Coronary artery (tissue), 2 donors: Measurements from ENCODE around the gene ABHD6.
"Not testable (repeated sequence)": the region's sequence is repeated elsewhere in the genome, so short reads cannot be mapped to it uniquely, and the experiment has no call there.

ENCODE experiments used
- DNase-seq: peaks from one replicate; pipeline ENCODE4 v3.0.0-alpha.2; 2017; ENCODE audit warnings: low spot score
- H3K27ac ChIP-seq, 2 donors: fragments of 200-600 bp; sonication (generic); one replicate each; pipeline ENCODE4 v1.5.1; 2016 to 2019
- H3K4me3 ChIP-seq: fragments of 200-600 bp; sonication (generic); 2 replicates; pipeline ENCODE4 v1.5.1; 2016; ENCODE audit warnings: mild to moderate bottlenecking, moderate library complexity
- TF ChIP-seq, protein P1 (sequence below): fragments of 200-600 bp; sonication (generic); IDR thresholded peaks from one replicate; pipeline ENCODE4 v1.5.1; 2019; ENCODE audit warnings: antibody characterized with exemption

Gene ABHD6

DNA sequence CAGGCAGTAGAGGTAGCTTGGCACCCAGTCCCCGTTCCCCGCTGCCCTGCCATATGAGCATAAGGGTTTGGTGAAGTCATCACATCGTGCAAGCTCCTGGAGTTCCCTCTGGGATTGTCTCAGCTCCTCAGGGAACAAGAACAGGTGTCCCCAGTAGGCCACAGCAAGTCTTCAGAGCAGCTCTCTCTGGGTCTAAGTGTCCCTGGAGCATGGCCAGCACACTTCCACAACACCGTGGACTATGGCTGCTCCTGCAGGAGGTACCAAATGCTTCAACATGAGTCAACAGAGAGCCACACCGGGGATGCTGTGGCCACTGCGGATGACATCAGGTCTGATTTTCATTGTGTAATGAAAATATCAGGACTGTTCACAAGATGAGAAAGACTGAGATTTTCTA, 23.1 kb downstream of the ABHD6 start:
- TF ChIP-seq, protein P1, sequence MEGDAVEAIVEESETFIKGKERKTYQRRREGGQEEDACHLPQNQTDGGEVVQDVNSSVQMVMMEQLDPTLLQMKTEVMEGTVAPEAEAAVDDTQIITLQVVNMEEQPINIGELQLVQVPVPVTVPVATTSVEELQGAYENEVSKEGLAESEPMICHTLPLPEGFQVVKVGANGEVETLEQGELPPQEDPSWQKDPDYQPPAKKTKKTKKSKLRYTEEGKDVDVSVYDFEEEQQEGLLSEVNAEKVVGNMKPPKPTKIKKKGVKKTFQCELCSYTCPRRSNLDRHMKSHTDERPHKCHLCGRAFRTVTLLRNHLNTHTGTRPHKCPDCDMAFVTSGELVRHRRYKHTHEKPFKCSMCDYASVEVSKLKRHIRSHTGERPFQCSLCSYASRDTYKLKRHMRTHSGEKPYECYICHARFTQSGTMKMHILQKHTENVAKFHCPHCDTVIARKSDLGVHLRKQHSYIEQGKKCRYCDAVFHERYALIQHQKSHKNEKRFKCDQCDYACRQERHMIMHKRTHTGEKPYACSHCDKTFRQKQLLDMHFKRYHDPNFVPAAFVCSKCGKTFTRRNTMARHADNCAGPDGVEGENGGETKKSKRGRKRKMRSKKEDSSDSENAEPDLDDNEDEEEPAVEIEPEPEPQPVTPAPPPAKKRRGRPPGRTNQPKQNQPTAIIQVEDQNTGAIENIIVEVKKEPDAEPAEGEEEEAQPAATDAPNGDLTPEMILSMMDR = no peak
- Histone ChIP-seq H3K27ac (no peak overlapping the region), H3K4me3 (no peak overlapping the region)
- DNase-seq = no peak

DNA sequence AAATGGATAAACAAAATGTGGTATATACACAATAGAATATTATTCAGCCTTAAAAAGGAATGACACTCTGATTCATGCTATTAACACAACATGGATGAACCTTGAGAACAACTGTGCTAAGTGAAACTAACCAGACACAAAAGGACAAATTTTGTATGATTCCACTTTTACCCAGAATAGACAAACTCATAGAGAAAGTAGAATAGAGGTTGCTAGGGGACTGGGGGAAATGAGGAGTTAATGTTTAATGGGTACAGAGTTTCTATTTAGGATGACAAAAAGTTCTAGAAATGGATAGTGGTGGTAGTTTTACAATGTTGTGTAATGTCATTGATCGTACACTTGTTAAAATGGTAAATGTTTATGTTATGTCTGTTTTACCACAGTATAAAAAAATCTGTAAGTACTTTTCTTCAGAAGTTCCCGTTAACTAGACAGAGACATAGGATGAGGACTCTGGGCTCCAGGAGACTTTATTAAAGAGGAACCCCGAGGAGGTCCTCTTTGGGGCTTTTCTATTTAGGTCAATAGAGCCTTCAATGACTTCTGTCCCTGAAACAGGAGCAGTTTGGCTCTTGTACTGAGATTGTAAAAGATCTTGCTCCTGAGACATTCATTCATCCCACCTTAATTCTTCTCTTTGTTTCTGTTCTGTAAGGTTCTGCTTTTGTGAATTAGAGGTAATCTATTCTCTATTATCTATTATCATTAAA, 24.5 kb downstream of the ABHD6 start:
- no peak overlapping the region for H3K4me3 ChIP-seq
- TF ChIP-seq, protein P1 = no peak
- no peak for DNase-seq
- no peak overlapping the region for H3K27ac ChIP-seq

DNA sequence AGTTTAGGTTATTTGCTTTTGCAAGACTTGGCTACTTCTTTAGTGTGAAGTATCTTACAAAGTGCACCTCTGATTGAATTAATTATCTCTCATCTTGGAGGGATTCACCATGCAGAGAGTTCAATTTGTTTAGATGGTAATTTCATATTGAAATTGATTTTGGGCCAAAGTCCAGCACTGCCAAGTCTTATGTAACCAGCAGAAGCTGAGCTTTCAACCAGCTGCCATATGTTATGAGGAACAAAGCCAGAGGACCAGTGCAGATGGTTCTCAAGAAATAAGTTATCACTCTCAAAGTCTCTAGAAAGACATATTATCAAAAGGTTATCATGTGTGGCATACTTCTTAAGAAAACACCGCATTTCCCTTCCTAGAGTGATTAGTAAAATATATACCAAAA, 29.0 kb downstream of the ABHD6 start:
- H3K4me3 ChIP-seq = no peak overlapping the region
- DNase-seq = no peak
- TF ChIP-seq, protein P1 = no peak
- H3K27ac ChIP-seq = no peak overlapping the region

DNA sequence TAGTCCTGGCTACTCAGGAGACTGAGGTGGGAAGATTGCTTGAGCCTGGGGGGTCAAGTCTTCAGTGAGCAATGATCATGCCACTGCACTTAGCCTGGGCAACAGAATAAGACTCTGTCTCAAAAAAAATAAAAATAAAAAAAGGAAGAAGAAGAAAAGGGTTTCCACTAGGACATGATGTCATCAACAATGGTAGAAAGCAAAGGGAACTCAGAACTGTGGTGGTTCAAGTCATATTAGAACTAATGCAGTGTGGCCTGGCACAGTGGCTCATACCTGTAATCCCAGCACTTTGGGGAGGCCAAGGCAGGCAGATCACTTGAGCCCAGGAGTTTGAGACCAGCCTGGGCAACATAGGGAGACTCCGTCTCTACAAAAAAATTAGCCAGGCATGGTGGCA, 30.0 kb downstream of the ABHD6 start:
- not testable (repeated sequence) for DNase-seq

DNA sequence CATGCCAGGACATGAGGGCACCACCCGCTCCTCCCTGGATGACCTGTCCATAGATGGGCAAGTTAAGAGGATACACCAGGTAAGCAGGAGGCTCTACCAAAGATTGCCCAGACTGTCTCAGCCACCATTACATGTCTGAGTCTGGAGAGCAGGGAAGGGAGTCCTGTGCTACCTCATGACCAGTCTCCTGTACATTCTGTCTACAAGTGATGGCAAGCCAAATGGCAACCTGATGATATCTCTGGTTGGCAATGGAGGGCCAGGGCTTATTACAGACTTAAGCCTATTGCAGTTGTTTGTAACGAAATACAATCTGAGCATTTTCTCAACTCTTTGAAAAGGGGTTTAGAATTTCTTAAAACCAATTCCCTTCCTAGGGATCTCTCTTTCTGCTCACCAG, 31.8 kb downstream of the ABHD6 start:
- TF ChIP-seq, protein P1 = no peak
- Histone ChIP-seq H3K4me3 (no peak overlapping the region), H3K27ac (no peak overlapping the region)
- DNase-seq = no peak

More for the DNA sequence above, 30.0 kb downstream of the ABHD6 start:
- H3K4me3 ChIP-seq, H3K27ac ChIP-seq: not testable (repeated sequence)

DNA sequence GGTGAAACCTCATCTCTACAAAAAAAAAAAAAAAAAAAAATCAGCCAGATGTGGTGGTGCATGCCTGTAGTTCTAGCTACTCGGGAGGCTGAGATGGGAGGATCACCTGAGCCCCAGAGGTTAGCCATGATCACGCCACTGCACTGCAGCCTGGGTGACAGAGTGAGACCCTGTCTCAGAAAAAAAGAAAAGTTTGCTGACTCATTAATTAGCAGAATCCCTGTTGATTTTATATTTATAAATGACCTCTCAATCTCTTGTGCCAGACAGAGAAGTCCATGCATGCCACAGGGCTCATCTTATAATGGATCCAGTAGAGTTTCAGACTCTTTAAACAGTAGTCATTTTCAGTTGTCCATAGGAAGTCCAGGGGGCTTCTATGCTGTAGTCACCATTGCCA, 32.9 kb downstream of the ABHD6 start:
- TF ChIP-seq, protein P1 = no peak
- DNase-seq = no peak
- H3K27ac ChIP-seq = no peak overlapping the region
- no peak overlapping the region for H3K4me3 ChIP-seq

DNA sequence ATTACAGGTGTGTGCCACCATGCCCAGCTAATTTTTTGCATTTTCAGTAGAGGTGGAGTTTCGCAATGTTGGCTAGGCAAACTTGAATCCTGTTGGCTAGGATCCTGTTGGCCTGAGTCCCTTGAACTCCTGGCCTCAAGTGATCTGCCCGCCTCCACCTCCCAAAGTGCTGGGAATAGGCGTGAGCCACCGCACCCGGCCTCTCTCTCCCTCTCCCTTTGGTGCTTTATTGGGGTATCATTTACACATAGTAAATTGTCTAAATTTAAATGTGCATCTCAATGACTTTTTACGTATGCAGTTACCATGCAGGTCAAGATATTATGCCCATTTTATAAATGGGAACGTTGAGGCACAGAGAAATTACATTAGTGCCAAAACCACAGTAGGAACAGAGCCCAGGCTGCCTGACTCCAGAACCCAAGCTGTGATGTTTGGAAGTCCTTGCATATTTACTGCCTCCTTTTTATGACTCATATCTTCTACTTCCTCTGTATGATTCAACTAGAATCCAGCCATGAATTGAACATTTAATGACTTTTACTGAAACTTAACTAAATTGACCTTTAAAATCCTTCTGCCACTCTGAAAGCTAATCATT, 34.4 kb downstream of the ABHD6 start:
- Histone ChIP-seq H3K27ac (peak overlapping the region in 1 of 2 donors; percentile 54), H3K4me3 (no peak overlapping the region)
- TF ChIP-seq, protein P1 = no peak
- DNase-seq = no peak
